Endothelial cell of umbilical vein (primary cell): ENCODE data around the gene OR8G5. TPM values are rescaled to one million over a fixed set of nuclear protein-coding genes. Genes with fewer than 3 reads are reported as not detected.

Experiments
- BruUV-seq: library from RNA; stranded (reverse); fragments of 400-500 nt; replicated peaks from 2 replicates; lab custom pipeline; 2021; lab: Mats Ljungman, UMichigan
- CTCF ChIA-PET: fragments of 300-600, 350-600 bp; sonication (Branson Sonifier 250); formaldehyde crosslinking; loops from one replicate; lab custom pipeline; 2021; ENCODE audit warnings: antibody characterized with exemption, inconsistent platforms; lab: Charles Lee
- POLR2A ChIA-PET: fragments of 300-600, 350-600 bp; sonication (Branson Sonifier 250); formaldehyde crosslinking; loops from one replicate; lab custom pipeline; 2021; ENCODE audit warnings: antibody characterized with exemption, inconsistent platforms; lab: Charles Lee
- DNase-seq: peaks from one replicate; pipeline ENCODE4 v3.0.0-alpha.2; 2011; ENCODE audit warnings: low read depth, low spot score
- FAIRE-seq: peaks from 2 replicates; lab custom pipeline; 2011; peaks lifted over from hg19 to GRCh38; lab: Jason Lieb, UNC
- H2AFZ ChIP-seq: 2 replicates; pipeline ENCODE4 v1.6.0; 2012; ENCODE audit warnings: low read depth, low read length, control low read depth, inconsistent platforms
- H3K27ac ChIP-seq: 2 replicates; pipeline ENCODE4 v1.5.1; 2011; ENCODE audit warnings: low read depth, mild to moderate bottlenecking, control low read depth, low read length, moderate library complexity; ENCODE audit not compliant: insufficient read depth
- H3K27me3 ChIP-seq, 2 experiments: 2 replicates each; pipeline versions ENCODE4 v1.6.0 to v1.6.1; 2011; ENCODE audit warnings: low read length in 2 of 2, mixed read lengths in 1 of 2; ENCODE audit not compliant: control insufficient read depth in 2 of 2, insufficient read depth in 2 of 2
- H3K36me3 ChIP-seq, 2 experiments: 2 replicates in 1 of 2; 3 replicates in 1 of 2; pipeline ENCODE4 v1.5.1; 2011; ENCODE audit warnings: low read length in 2 of 2, mild to moderate bottlenecking in 1 of 2, moderate library complexity in 1 of 2; ENCODE audit not compliant: control insufficient read depth in 2 of 2, insufficient read depth in 2 of 2; ENCODE audit errors: extremely low read depth in 1 of 2
- H3K4me1 ChIP-seq: 3 replicates; pipeline ENCODE4 v1.5.1; 2011; ENCODE audit warnings: mild to moderate bottlenecking, low read length; ENCODE audit not compliant: control insufficient read depth, insufficient read depth; ENCODE audit errors: extremely low read depth
- H3K4me2 ChIP-seq: 2 replicates; pipeline ENCODE4 v1.6.1; 2011; ENCODE audit warnings: low read length, control low read depth, mixed read lengths; ENCODE audit not compliant: insufficient read depth
- H3K4me3 ChIP-seq, 3 experiments: fragments of 200-600 bp in 1 of 3; sonication (generic), shearing (Covaris generic) in 1 of 3; replicated peaks in 1 of 3; 2 replicates each; pipeline ENCODE4 v1.5.1; 2011 to 2016; ENCODE audit warnings: control low read depth in 3 of 3, low read length in 3 of 3, mild to moderate bottlenecking in 2 of 3, inconsistent platforms in 1 of 3, low read depth in 1 of 3, moderate library complexity in 1 of 3; ENCODE audit not compliant: insufficient read depth in 1 of 3
- H3K79me2 ChIP-seq: 2 replicates; pipeline ENCODE4 v1.6.0; 2012; ENCODE audit warnings: low read length, inconsistent platforms; ENCODE audit not compliant: control insufficient read depth, insufficient read depth
- H3K9ac ChIP-seq: replicated peaks from 2 replicates; pipeline ENCODE3; 2011; ENCODE audit warnings: low read length, control low read depth; ENCODE audit not compliant: insufficient read depth; ENCODE audit errors: extremely low read depth
- H3K9me1 ChIP-seq: replicated peaks from 3 replicates; pipeline ENCODE4 v1.6.0; 2011; ENCODE audit warnings: mild to moderate bottlenecking, low read length; ENCODE audit not compliant: control insufficient read depth, insufficient read depth; ENCODE audit errors: extremely low read depth
- H3K9me3 ChIP-seq: replicated peaks from 2 replicates; pipeline ENCODE4 v1.5.1; 2012; ENCODE audit warnings: low read length, inconsistent platforms; ENCODE audit not compliant: control insufficient read depth, insufficient read depth
- H4K20me1 ChIP-seq: replicated peaks from 2 replicates; pipeline ENCODE3; 2011; ENCODE audit warnings: mild to moderate bottlenecking, low read length; ENCODE audit not compliant: control insufficient read depth, insufficient read depth; ENCODE audit errors: extremely low read depth
- CTCF ChIP-seq, 2 donors: IDR thresholded peaks; 1 replicate in 1 of 2; 2 replicates in 1 of 2; pipeline ENCODE4 v1.5.1; 2011; ENCODE audit warnings: low read length in 2 of 2, mild to moderate bottlenecking in 2 of 2, moderate library complexity in 2 of 2, control low read depth in 1 of 2, inconsistent platforms in 1 of 2, low read depth in 1 of 2; ENCODE audit not compliant: insufficient read depth in 1 of 2; ENCODE audit errors: extremely low read depth in 1 of 2
- EZH2 ChIP-seq: IDR thresholded peaks from 2 replicates; pipeline ENCODE4 v1.6.1; 2012; ENCODE audit warnings: borderline replicate concordance, low read depth, mild to moderate bottlenecking, moderate library complexity, low read length, inconsistent platforms; ENCODE audit not compliant: severe bottlenecking
- FOS ChIP-seq: IDR thresholded peaks from 2 replicates; pipeline ENCODE4 v1.6.1; 2011; ENCODE audit warnings: mild to moderate bottlenecking, low read length, moderate library complexity, borderline replicate concordance; ENCODE audit not compliant: insufficient read depth
- GATA2 ChIP-seq: IDR thresholded peaks from 2 replicates; pipeline ENCODE4 v1.7.0; 2011; ENCODE audit warnings: low read depth, mild to moderate bottlenecking, moderate library complexity, mixed read lengths, low read length; ENCODE audit not compliant: insufficient read length, insufficient read depth
- JUN ChIP-seq: IDR thresholded peaks from 2 replicates; pipeline ENCODE4 v1.6.1; 2011; ENCODE audit warnings: borderline replicate concordance, low read depth; ENCODE audit not compliant: insufficient read length, insufficient read depth
- MAX ChIP-seq: IDR thresholded peaks from 2 replicates; pipeline ENCODE4 v1.6.1; 2011; ENCODE audit not compliant: insufficient read depth, insufficient read length
- MYC ChIP-seq: IDR thresholded peaks from one replicate; pipeline ENCODE4 v1.6.1; 2011; ENCODE audit warnings: mild to moderate bottlenecking, low read depth, low read length
- POLR2A ChIP-seq: IDR thresholded peaks from 2 replicates; pipeline ENCODE4 v1.6.1; 2012; ENCODE audit warnings: low read depth, mild to moderate bottlenecking, control low read depth, low read length
- POLR2AphosphoS5 ChIP-seq: IDR thresholded peaks from 2 replicates; pipeline ENCODE4 v1.6.1; 2012; ENCODE audit warnings: low read depth, mild to moderate bottlenecking, control low read depth, low read length, moderate library complexity; ENCODE audit not compliant: insufficient read depth
- dilution Hi-C: fragments of 300-500 bp; cut with MboI; formaldehyde crosslinking; loops from one replicate; pipeline ENCODE4 v1.15.0; 2019; ENCODE audit warnings: low sequenced_read_pairs; ENCODE audit not compliant: extremely low pct_ligation_motif_present
- intact Hi-C: fragments of 100-400 bp; cut with micrococcal nuclease; formaldehyde crosslinking; loops from one replicate; pipeline ENCODE4 v1.10.0; 2022
- polyA plus RNA-seq, 4 experiments: library from polyadenylated mRNA; depleted of rRNA in 3 of 4; stranded (reverse) in 3 of 4; unstranded in 1 of 4; fragments of >200 nt; gene quantifications; 2 replicates each; pipeline versions ENCODE4 v1.2.1 to v1.2.3, GENCODE V29; 2011 to 2012; ENCODE audit warnings: missing spikeins in 1 of 4
- total RNA-seq: library from RNA; stranded (reverse); gene quantifications from 2 replicates; pipeline ENCODE4 v1.2.3, GENCODE V29; 2021

Gene OR8G5
- total and polyA plus RNA-seq, 2 donors (not counting 3 experiments of a cell fraction or from before 2014, with no cell fraction given), result not detected

GRCh38 chr11:124207102-124207792 is 48.9 kb upstream of the OR8G5 start:
- H3K27me3 ChIP-seq, result peaks cover 1 to 6% of the 10 kb centered on the region in 2 experiments
- H3K9ac ChIP-seq, result no peak overlapping the region
- dilution Hi-C loops, result no loop called here
- POLR2A ChIA-PET, result no interaction called here
- FAIRE-seq, result no peak
- no TSS peak for BruUV-seq
- no peaks in the 10 kb centered on the region for H3K36me3 ChIP-seq
- CTCF ChIA-PET, result interaction anchor here (1.0 to 1.8 kb wide), 3 partner anchors 10 to 13 kb away, joined by 3 to 5 read pairs (median 3); no protein-coding TSS in a partner anchor
- no peak overlapping the region for H3K27ac ChIP-seq
- intact Hi-C loops, result no loop called here
- H2AFZ ChIP-seq, result no peak overlapping the region
- no peaks in the 10 kb centered on the region for H3K79me2 ChIP-seq
- no peak for DNase-seq
- no peak overlapping the region for H3K4me2 ChIP-seq
- no peaks in the 10 kb centered on the region for H3K9me1 ChIP-seq
- H3K9me3 ChIP-seq, result no peaks in the 10 kb centered on the region
- no peak for TF ChIP-seq EZH2
- no peak for TF ChIP-seq FOS
- no peak for TF ChIP-seq POLR2AphosphoS5
- TF ChIP-seq POLR2A, result no peak
- TF ChIP-seq MYC, result no peak
- no peak for TF ChIP-seq JUN
- TF ChIP-seq GATA2, result no peak
- no peak for TF ChIP-seq CTCF (IDR thresholded peaks at IDR 0.05; ENCODE audit: extremely low read depth in 1 of 2, insufficient read depth in 1 of 2, low read depth in 1 of 2, low read length in 2 of 2)
- TF ChIP-seq MAX, result no peak
- no peaks in the 10 kb centered on the region for H3K4me1 ChIP-seq
- H4K20me1 ChIP-seq, result no peaks in the 10 kb centered on the region
- H3K4me3 ChIP-seq, result no peak overlapping the region
